MM.1S (cell line): Measurements from ENCODE around the gene EIF4E.

ENCODE experiments used
- DNase-seq: peaks from one replicate; pipeline ENCODE4 v3.0.0-alpha.2; 2015
- H2AFZ ChIP-seq: fragments of 300-600 bp; sonication (generic); 2 replicates; pipeline ENCODE4 v1.6.0; 2016; ENCODE audit warnings: antibody characterized with exemption, low read length
- H3F3A ChIP-seq: fragments of 300-600 bp; sonication (generic); 2 replicates; pipeline ENCODE4 v1.6.1; 2016; ENCODE audit warnings: mild to moderate bottlenecking, antibody characterized with exemption, low read length, moderate library complexity, mixed read lengths; ENCODE audit not compliant: insufficient read depth
- H3K27ac ChIP-seq: fragments of 300-600 bp; sonication (generic); 2 replicates; pipeline ENCODE4 v1.5.1; 2016; ENCODE audit warnings: mild to moderate bottlenecking, low read length
- H3K27me3 ChIP-seq: fragments of 300-600 bp; sonication (generic); replicated peaks from 2 replicates; pipeline ENCODE4 v1.6.0; 2016; ENCODE audit warnings: low read length; ENCODE audit not compliant: insufficient read depth
- H3K36me3 ChIP-seq: fragments of 300-600 bp; sonication (generic); replicated peaks from 2 replicates; pipeline ENCODE4 v1.6.1; 2016; ENCODE audit warnings: mild to moderate bottlenecking, low read length, mixed read lengths; ENCODE audit not compliant: insufficient read depth
- H3K4me1 ChIP-seq: fragments of 300-600 bp; sonication (generic); 2 replicates; pipeline ENCODE4 v1.6.1; 2016; ENCODE audit warnings: low read length, mixed read lengths
- H3K4me2 ChIP-seq: fragments of 300-600 bp; sonication (generic); 2 replicates; pipeline ENCODE4 v1.6.0; 2016; ENCODE audit warnings: low read depth, low read length
- H3K4me3 ChIP-seq: fragments of 300-600 bp; sonication (generic); 2 replicates; pipeline ENCODE4 v1.5.1; 2016; ENCODE audit warnings: low read length, mixed read lengths
- H3K79me2 ChIP-seq: fragments of 300-600 bp; sonication (generic); 2 replicates; pipeline ENCODE4 v1.6.1; 2016; ENCODE audit warnings: mixed run types, low read length, mixed read lengths
- H3K9ac ChIP-seq: fragments of 300-600 bp; sonication (generic); 2 replicates; pipeline ENCODE4 v1.6.1; 2016; ENCODE audit warnings: low read length, mixed read lengths
- H3K9me2 ChIP-seq: fragments of 300-600 bp; sonication (generic); replicated peaks from 2 replicates; pipeline ENCODE4 v1.6.1; 2016; ENCODE audit warnings: mild to moderate bottlenecking, low read length, mixed read lengths; ENCODE audit not compliant: insufficient read depth
- H3K9me3 ChIP-seq: fragments of 300-600 bp; sonication (generic); replicated peaks from 2 replicates; pipeline ENCODE4 v1.6.1; 2016; ENCODE audit warnings: mild to moderate bottlenecking, low read length, mixed read lengths; ENCODE audit not compliant: insufficient read depth
- H4K20me1 ChIP-seq: fragments of 300-600 bp; sonication (generic); 2 replicates; pipeline ENCODE4 v1.6.1; 2016; ENCODE audit warnings: mild to moderate bottlenecking, low read length, moderate library complexity, mixed read lengths; ENCODE audit not compliant: insufficient read depth
- CTCF ChIP-seq: fragments of 300-600 bp; sonication (generic); IDR thresholded peaks from 2 replicates; pipeline ENCODE4 v1.5.1; 2016; ENCODE audit warnings: antibody characterized with exemption, low read length, mixed read lengths
- EZH2 ChIP-seq: fragments of 300-600 bp; sonication (generic); optimal IDR thresholded peaks from 2 replicates; pipeline ENCODE3; 2017; ENCODE audit warnings: low read depth, mild to moderate bottlenecking, antibody characterized with exemption, low read length, mixed read lengths
- EZH2phosphoT487 ChIP-seq: fragments of 300-600 bp; sonication (generic); IDR thresholded peaks from 2 replicates; pipeline ENCODE4 v1.6.1; 2018; ENCODE audit warnings: antibody characterized with exemption, low read length

EIF4E gene

GRCh38 chr4:98928505-98929340, at the start of gene EIF4E:
Gene EIF4E (minus strand): TSS chr4:98929133. CDS start chr4:98929112, 21 bp downstream.
- H3K4me1 ChIP-seq = peaks cover 23% of the 10 kb centered on the region
- DNase-seq = peak; percentile 100
- H3K4me3 ChIP-seq = peak within 1 kb of the TSS; percentile 99
- no peaks in the 10 kb centered on the region for H3K27me3 ChIP-seq
- H3K9me2 ChIP-seq = no peaks in the 10 kb centered on the region
- no peaks in the 10 kb centered on the region for H3K9me3 ChIP-seq
- H3K36me3 ChIP-seq = peaks cover 7% of the 10 kb centered on the region; the same call in 1 of the 2 replicates
- H3K9ac ChIP-seq = peak within 1 kb of the TSS; percentile 93
- peaks cover 52% of the 10 kb centered on the region for H3K79me2 ChIP-seq
- TF ChIP-seq CTCF (peak; percentile 20), EZH2phosphoT487 (no peak)
- peak within 1 kb of the TSS; percentile 95 for H3K4me2 ChIP-seq
- H3F3A ChIP-seq = peaks cover 20% of the 10 kb centered on the region
- peak within 1 kb of the TSS; percentile 94 for H3K27ac ChIP-seq
- peaks cover 17% of the 10 kb centered on the region for H4K20me1 ChIP-seq
- H2AFZ ChIP-seq = peak within 1 kb of the TSS; percentile 91

- TF ChIP-seq EZH2phosphoT487 (no peak), EZH2 (no peak), CTCF (no peak)
- H3K4me3 ChIP-seq = no peak overlapping the region
- no peaks in the 10 kb centered on the region for H3K36me3 ChIP-seq
- no peaks in the 10 kb centered on the region for H3F3A ChIP-seq
- no peaks in the 10 kb centered on the region for H3K9me3 ChIP-seq
- no peaks in the 10 kb centered on the region for H3K27me3 ChIP-seq
- H2AFZ ChIP-seq = no peak overlapping the region
- H4K20me1 ChIP-seq = no peaks in the 10 kb centered on the region
- H3K9ac ChIP-seq = no peak overlapping the region
- H3K27ac ChIP-seq = no peak overlapping the region
- H3K79me2 ChIP-seq = no peaks in the 10 kb centered on the region
- no peak for DNase-seq
- no peak overlapping the region for H3K4me2 ChIP-seq
- no peaks in the 10 kb centered on the region for H3K9me2 ChIP-seq
- H3K4me1 ChIP-seq = no peaks in the 10 kb centered on the region
These were observed 48.6 kb upstream of the EIF4E start for GRCh38 chr4:98977557-98977956.

- H3K9ac ChIP-seq = no peak overlapping the region
- H3K79me2 ChIP-seq = no peaks in the 10 kb centered on the region
- H3K36me3 ChIP-seq = no peaks in the 10 kb centered on the region
- TF ChIP-seq CTCF = no peak
- no peak for TF ChIP-seq EZH2
- no peak for TF ChIP-seq EZH2phosphoT487
- no peaks in the 10 kb centered on the region for H3K27me3 ChIP-seq
- no peaks in the 10 kb centered on the region for H3F3A ChIP-seq
- H3K4me1 ChIP-seq = no peaks in the 10 kb centered on the region
- H3K4me3 ChIP-seq = no peak overlapping the region
- DNase-seq = no peak
- H2AFZ ChIP-seq = no peak overlapping the region
- no peak overlapping the region for H3K4me2 ChIP-seq
- H4K20me1 ChIP-seq = no peaks in the 10 kb centered on the region
- H3K9me2 ChIP-seq = no peaks in the 10 kb centered on the region
- H3K27ac ChIP-seq = no peak overlapping the region
- H3K9me3 ChIP-seq = no peaks in the 10 kb centered on the region
These were observed 47.8 kb upstream of the EIF4E start for GRCh38 chr4:98976716-98977115.
